GM19438 (cell line): Measurements from ENCODE around the gene CC2D1B.
"Not testable (repeated sequence)": the region's sequence is repeated elsewhere in the genome, so short reads cannot be mapped to it uniquely, and the experiment has no call there.

Experiments used
- ATAC-seq: cut with Tn5 transposase; IDR thresholded peaks from one replicate; pipeline ENCODE4 v1.9.1; 2021; ENCODE audit warnings: low read depth; ENCODE audit not compliant: unreplicated experiment

The CC2D1B gene, protein sequence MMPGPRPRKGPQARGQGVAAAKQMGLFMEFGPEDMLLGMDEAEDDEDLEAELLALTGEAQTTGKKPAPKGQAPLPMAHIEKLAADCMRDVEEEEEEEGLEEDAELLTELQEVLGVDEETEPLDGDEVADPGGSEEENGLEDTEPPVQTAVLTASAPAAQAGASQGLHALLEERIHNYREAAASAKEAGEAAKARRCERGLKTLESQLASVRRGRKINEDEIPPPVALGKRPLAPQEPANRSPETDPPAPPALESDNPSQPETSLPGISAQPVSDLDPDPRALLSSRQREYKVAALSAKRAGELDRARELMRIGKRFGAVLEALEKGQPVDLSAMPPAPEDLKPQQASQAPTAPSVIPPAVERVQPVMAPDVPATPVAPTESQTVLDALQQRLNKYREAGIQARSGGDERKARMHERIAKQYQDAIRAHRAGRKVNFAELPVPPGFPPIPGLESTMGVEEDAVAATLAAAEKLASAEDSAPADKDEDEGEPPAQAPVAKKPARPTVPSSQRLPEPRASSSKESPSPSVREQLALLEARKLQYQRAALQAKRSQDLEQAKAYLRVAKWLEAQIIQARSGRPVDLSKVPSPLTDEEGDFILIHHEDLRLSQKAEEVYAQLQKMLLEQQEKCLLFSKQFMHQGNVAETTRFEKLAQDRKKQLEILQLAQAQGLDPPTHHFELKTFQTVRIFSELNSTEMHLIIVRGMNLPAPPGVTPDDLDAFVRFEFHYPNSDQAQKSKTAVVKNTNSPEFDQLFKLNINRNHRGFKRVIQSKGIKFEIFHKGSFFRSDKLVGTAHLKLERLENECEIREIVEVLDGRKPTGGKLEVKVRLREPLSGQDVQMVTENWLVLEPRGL

DNA sequence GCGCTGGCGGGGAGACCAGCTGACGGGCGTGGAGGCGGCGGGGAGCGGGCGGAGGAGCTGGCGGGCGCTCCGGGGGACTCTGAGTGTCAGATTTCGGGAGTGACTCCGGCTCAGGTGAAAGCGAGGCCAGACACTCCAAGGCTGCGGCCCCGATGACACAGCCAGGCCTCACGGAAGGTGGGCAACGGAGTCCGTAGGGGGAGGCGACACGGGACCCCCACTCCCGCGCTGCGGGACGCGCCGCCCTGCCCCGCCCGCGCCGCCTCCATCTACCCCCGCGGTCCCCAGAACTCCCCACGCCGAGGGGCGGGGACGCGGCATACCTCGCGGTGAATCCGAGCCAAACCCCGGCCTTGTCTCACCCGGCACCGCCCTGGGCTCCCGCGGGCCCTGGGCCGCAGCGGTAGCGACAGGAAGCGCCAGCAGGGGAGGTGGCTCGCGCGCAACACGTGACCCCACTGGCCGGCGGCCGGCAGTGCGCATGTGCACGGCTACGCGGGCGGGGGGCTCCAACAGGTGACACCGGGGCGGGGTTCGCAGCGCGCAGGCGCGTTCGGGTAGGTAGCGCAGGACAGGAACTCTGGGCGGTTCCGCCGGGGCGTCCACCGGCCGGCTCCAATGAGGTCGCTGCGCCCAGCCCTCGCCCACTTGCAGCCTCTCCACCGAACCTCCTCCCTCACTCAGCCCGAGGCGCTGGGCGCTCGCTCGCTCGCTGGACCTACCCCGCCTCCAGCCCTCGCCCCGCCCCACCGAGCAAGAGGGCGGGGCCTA is at the start of gene CC2D1B:
Gene CC2D1B, minus strand, starts transcription at position 460 of the 771 bp plus-strand sequence. CDS start 1,585 bp downstream, outside the sequence.
- peak; percentile 88 for ATAC-seq

GRCh38 chr1:52414942-52415341 is 48.9 kb upstream of the CC2D1B start:
- ATAC-seq, result no peak

GRCh38 chr1:52413410-52413989 is 47.5 kb upstream of the CC2D1B start:
- ATAC-seq, result no peak

- ATAC-seq, result no peak
Observed at GRCh38 chr1:52404975-52405338, 39.0 kb upstream of the CC2D1B start.

GRCh38 chr1:52404116-52404974 is 38.3 kb upstream of the CC2D1B start, which contains the start of the genes ORC1 and PRPF38A:
Gene ORC1 (minus strand): TSS chr1:52404423. CDS start chr1:52402223, 2,200 bp downstream.
Gene PRPF38A (plus strand): TSS chr1:52404602. CDS start chr1:52404750, 148 bp downstream.
- peak; percentile 93 for ATAC-seq

DNA sequence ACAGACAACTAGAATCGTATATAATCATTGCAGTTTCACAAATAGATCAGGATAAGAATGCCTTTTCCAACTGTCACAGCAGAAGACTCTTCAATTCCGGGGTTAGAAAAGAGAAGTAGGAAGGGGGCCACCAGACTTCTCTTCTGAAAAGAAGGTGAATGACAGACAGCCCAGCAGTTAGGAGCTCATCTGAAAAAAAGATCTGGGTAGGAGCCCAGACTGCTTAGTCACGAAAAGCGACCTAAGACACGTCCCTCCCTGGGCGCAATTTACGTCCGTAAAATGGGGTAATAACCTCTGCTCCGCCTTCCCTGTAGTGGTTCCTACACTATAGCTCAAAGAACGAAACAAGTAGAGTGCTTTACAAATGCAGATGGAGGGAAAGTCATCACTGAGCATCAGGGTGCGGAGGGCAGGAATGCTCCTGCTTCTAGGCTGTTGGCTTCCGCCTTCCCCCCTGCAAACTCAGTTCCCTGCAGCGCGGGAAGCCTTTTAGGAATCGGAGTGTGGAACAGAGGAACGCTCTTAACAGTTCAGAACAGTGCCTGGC is 37.6 kb upstream of the CC2D1B start:
- ATAC-seq, result peak; percentile 24

DNA sequence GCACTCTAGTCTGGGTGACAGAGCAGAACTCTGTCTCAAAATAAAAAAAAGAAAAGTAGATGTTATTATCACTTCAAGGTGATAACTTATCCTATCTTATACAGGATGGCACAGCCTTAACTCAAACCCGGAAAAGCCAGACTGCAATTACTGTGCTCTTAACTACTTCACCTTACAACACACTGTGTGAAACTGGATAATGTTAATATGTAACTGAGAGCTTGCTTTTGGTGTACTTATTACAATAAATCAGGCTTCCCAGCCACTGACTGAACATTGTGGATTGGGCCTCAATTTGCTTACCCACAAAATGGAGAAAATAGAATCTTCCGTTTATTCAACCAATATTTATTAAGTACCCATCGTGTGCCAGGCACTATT is 36.8 kb upstream of the CC2D1B start:
- ATAC-seq, result no peak

GRCh38 chr1:52400131-52400530 is 34.1 kb upstream of the CC2D1B start:
- ATAC-seq, result no peak

- ATAC-seq, result no peak
Observed at GRCh38 chr1:52399629-52400028, 33.6 kb upstream of the CC2D1B start.

GRCh38 chr1:52393174-52393573 is 27.2 kb upstream of the CC2D1B start:
- no peak for ATAC-seq

GRCh38 chr1:52386458-52386857 is 20.5 kb upstream of the CC2D1B start:
- no peak for ATAC-seq

DNA sequence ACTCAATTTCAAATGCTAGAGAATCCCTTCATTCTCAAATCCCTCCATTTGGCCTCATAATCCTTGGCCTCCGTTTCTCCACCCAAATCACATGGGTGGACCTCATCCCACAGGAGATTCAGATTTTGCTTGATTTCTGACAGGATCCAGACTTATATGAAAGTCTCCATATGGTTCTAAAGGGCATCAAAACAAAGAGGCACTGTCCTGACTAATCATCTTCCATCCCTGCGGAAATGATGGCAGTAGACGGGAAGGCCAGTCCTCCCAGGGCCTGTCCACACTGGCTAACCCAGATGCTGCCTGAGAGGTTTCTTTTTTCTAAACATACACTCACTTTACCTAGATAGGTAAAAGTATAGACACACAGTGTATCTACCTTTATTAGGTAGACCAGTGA is 19.4 kb upstream of the CC2D1B start:
- ATAC-seq, result no peak

DNA sequence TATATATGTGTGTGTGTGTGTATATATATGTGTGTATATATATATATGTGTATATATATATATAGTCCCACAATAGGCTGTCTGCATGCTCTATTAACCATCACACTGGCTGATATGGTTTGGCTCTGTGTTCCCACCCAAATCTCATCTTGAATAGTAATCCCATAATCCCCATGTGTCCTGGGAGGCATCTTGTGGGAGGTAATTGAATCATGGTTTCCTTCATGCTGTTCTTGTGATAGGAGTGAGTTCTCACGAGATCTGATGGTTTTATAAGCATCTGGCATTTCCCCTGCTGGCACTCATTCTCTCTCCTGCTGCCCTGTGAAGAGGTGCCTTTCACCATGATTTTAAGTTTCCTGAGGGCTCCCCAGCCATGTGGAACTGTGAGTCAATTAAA is 3.8 kb upstream of the CC2D1B start:
- ATAC-seq, result not testable (repeated sequence)

DNA sequence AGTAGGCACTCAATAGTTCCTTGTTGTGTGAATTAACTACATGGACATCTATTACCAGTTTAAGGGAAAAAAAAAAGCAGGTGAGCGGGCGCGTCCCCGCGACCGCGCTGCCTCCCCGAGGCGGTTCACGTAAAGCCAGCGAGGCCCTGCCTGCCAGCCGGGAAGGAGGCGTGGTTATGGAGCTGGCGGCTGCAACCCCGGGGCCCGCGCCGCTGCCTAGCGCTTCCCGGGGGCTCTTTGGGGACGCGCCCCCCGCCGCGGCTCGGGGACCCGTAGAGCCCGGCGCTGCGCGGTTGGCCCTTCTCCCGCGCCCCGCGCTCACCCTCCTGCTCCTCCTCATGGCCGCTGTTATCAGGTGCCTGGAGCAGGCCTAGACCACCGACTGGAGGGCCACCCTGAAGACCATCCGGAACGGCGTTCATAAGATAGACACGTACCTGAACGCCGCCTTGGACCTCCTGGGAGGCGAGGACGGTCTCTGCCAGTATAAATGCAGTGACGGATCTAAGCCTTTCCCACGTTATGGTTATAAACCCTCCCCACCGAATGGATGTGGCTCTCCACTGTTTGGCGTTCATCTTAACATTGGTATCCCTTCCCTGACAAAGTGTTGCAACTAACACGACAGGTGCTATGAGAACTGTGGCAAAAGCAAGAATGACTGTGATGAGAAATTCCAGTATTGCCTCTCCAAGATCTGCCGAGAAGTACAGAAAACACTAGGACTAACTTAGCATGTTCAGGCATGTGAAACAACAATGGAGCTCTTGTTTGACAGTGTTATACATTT is 2.6 kb upstream of the CC2D1B start:
- ATAC-seq, result no peak

DNA sequence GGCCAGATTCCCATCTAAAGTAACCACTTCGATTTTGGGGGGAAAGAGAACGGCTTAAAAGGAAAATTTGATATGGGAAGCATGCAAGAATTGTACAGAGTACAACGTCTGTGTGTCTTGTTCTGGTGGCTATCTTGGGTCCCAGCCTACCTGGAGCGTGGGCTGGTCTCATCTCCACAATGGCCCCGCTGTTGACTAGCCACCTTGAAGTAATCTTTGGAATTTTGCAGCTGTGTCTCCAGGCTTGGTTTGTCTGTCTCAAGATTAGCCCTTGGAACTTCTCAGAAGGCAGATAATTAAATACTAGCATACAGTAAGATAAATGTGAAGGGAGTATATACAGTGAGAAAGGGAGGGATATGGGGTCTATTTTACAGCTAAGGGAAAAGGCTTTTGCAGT is 1.3 kb upstream of the CC2D1B start:
- ATAC-seq, result no peak

- ATAC-seq, result no peak
Observed at GRCh38 chr1:52366517-52366827, 467 bp upstream of the CC2D1B start.

- ATAC-seq, result peak; percentile 33
Observed at GRCh38 chr1:52365071-52365745, 797 bp downstream of the CC2D1B start.

DNA sequence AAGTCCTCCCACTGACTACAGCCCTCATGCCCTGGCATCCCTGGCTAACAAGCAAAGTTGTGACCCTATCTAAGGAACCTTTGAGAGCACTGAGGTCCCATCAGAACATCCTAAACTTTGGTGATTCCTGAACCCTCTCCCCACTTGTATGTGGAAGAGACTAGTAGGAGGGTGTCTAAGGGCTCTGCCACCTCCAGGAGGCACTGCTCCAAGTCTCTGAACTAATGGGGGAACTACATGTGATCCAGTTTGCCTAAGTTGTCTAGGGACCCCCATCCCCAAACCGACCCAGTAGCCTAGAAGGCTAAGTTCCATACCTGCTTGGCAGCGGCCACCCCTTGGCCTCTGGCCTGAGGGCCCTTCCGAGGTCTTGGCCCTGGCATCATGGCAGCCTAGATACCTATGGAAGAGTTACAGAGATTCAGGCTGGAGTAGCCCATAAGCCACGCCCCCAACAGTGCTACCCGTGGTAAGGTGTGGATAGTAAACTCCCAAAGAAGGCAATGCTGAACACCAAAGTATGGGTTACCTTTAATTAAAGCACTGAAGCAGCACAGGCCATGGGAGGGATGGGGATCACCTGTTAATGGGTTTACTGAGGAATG is 1.7 kb downstream of the CC2D1B start:
- ATAC-seq, result no peak
